ENCODE data around the gene MACROD2.

The MACROD2 gene

GRCh38 chr20:14113416-14113815 lies 118.1 kb downstream of the MACROD2 start:
- no peak overlapping the region for H3K4me3 Mint-ChIP-seq
- H3K27me3 Mint-ChIP-seq (ENCODE audit: low read depth), result no peaks in the 10 kb centered on the region
- H3K9me3 Mint-ChIP-seq, result peaks cover 13% of the 10 kb centered on the region
- H3K36me3 Mint-ChIP-seq (ENCODE audit: low read depth), result no peaks in the 10 kb centered on the region
- H3K4me1 Mint-ChIP-seq (ENCODE audit: low read depth), result no peaks in the 10 kb centered on the region
- H3K27ac Mint-ChIP-seq, result no peak overlapping the region

DNA sequence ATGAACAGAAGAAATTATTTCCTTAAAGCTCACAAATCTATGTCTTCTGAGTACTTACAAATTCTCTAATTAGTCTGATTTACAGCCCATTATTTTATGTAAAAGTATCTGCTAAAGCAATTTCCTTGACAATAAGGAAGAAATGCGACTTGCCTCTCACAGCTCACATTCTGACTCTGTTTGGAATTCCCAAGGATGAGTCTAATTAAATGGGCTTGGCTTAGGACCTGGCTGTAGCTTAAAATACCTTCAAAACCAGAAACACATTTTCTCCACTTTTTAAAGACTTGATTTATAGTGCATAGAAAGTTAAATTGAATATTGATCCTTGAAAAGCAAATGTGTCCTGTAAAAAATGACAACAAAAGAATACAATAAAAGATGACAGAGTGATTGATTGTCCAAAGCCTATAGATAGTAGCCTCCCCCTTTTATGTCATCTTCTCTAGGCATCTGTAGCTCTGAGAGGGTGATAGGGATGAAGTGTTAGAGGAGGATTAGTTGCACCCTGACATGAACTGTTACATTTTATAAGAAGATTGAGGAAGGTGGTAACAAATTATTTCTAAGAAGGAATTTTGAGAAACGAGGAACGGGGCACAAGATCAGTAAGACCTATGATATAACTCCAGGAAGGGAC lies 118.9 kb downstream of the MACROD2 start:
- no peaks in the 10 kb centered on the region for H3K27me3 Mint-ChIP-seq (ENCODE audit: low read depth)
- no peak overlapping the region for H3K4me3 Mint-ChIP-seq
- H3K4me1 Mint-ChIP-seq (ENCODE audit: low read depth), result no peaks in the 10 kb centered on the region
- no peaks in the 10 kb centered on the region for H3K36me3 Mint-ChIP-seq (ENCODE audit: low read depth)
- peaks cover 13% of the 10 kb centered on the region for H3K9me3 Mint-ChIP-seq
- no peak overlapping the region for H3K27ac Mint-ChIP-seq

- Mint-ChIP-seq H3K27ac (no peak overlapping the region), H3K4me1 (ENCODE audit: low read depth) (no peaks in the 10 kb centered on the region), H3K4me3 (no peak overlapping the region), H3K9me3 (peaks cover 9% of the 10 kb centered on the region), H3K36me3 (ENCODE audit: low read depth) (no peaks in the 10 kb centered on the region), H3K27me3 (ENCODE audit: low read depth) (no peaks in the 10 kb centered on the region)
These were observed 120.7 kb downstream of the MACROD2 start for GRCh38 chr20:14116037-14116436.

DNA sequence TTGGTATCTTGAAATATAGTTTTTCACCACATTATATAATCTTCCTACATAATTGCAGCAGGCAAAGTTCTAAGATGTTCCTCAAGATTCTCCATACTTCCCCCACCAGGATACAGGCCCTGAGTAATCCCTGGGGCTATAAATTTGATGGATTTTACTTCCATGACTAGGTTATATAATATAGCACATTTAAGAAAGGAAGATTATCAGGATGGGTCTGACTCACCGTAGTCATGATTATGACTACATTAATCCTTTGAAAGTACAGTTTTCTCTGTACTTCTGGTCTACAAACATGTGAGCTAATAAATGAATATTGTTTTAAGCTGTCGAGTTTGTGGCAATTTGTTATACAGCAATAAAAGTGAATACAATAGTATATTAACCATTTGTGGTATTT lies 122.5 kb downstream of the MACROD2 start:
- peaks cover 4% of the 10 kb centered on the region for H3K9me3 Mint-ChIP-seq

GRCh38 chr20:14126856-14127255 lies 131.5 kb downstream of the MACROD2 start:
- no peak overlapping the region for H3K4me3 Mint-ChIP-seq
- no peaks in the 10 kb centered on the region for H3K9me3 Mint-ChIP-seq
- H3K27me3 Mint-ChIP-seq (ENCODE audit: low read depth), result no peaks in the 10 kb centered on the region
- H3K27ac Mint-ChIP-seq, result no peak overlapping the region
- no peaks in the 10 kb centered on the region for H3K4me1 Mint-ChIP-seq (ENCODE audit: low read depth)
- no peaks in the 10 kb centered on the region for H3K36me3 Mint-ChIP-seq (ENCODE audit: low read depth)

More for the DNA sequence above, 122.5 kb downstream of the MACROD2 start:
- Mint-ChIP-seq H3K27ac (no peak overlapping the region), H3K36me3 (ENCODE audit: low read depth) (no peaks in the 10 kb centered on the region), H3K4me1 (ENCODE audit: low read depth) (no peaks in the 10 kb centered on the region), H3K27me3 (ENCODE audit: low read depth) (no peaks in the 10 kb centered on the region), H3K4me3 (no peak overlapping the region)

GRCh38 chr20:14127514-14128223 lies 132.4 kb downstream of the MACROD2 start:
- Mint-ChIP-seq H3K27ac (no peak overlapping the region), H3K27me3 (ENCODE audit: low read depth) (no peaks in the 10 kb centered on the region), H3K9me3 (no peaks in the 10 kb centered on the region), H3K36me3 (ENCODE audit: low read depth) (no peaks in the 10 kb centered on the region), H3K4me3 (no peak overlapping the region), H3K4me1 (ENCODE audit: low read depth) (no peaks in the 10 kb centered on the region)

DNA sequence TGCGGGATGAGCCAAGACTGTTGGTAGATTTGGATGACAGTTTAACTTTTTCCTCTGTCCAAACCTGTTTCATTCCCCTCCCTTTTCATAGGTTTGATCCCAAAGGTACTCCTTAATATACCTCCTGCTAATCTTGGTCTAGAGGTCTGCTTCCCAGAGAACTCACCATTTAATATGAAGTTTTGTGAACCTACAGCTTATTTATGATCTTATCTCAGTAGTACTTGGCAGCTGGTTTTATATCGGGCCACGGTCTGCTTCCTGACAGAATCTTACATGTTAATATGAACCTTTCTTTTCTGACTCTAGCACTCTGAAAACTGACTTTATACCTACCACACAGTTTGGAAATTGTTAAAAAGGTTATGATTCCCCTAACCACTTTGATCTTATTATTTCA lies 138.7 kb downstream of the MACROD2 start:
- no peak overlapping the region for H3K27ac Mint-ChIP-seq
- no peaks in the 10 kb centered on the region for H3K4me1 Mint-ChIP-seq (ENCODE audit: low read depth)
- no peaks in the 10 kb centered on the region for H3K27me3 Mint-ChIP-seq (ENCODE audit: low read depth)
- H3K4me3 Mint-ChIP-seq, result no peak overlapping the region
- no peaks in the 10 kb centered on the region for H3K9me3 Mint-ChIP-seq
- H3K36me3 Mint-ChIP-seq (ENCODE audit: low read depth), result no peaks in the 10 kb centered on the region

DNA sequence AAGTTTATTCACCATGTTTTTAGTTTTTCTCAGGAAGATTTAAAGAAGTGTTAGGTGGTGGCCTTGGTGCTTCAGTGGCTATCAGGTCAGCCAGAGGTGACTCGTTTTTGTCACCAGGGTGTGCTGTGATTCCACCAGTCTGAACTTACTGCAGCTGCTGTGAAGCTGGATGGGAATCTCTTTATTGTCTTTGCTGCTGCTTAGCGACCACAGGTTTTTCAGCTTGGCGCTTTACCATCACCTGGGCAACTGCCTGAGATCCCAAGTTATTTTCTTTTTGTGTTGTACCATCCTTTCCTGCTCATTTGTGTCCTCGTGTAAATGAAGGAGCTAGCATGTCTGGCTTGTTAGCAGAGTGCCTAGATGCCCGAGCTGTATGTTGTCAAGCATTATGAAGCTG lies 146.9 kb downstream of the MACROD2 start:
- Mint-ChIP-seq H3K9me3 (no peaks in the 10 kb centered on the region), H3K4me1 (ENCODE audit: low read depth) (no peaks in the 10 kb centered on the region), H3K27ac (no peak overlapping the region), H3K27me3 (ENCODE audit: low read depth) (no peaks in the 10 kb centered on the region), H3K4me3 (no peak overlapping the region), H3K36me3 (ENCODE audit: low read depth) (no peaks in the 10 kb centered on the region)

GRCh38 chr20:14142964-14143627 lies 147.8 kb downstream of the MACROD2 start:
- H3K27ac Mint-ChIP-seq, result no peak overlapping the region
- no peaks in the 10 kb centered on the region for H3K9me3 Mint-ChIP-seq
- no peaks in the 10 kb centered on the region for H3K36me3 Mint-ChIP-seq (ENCODE audit: low read depth)
- H3K4me3 Mint-ChIP-seq, result no peak overlapping the region
- no peaks in the 10 kb centered on the region for H3K27me3 Mint-ChIP-seq (ENCODE audit: low read depth)
- H3K4me1 Mint-ChIP-seq (ENCODE audit: low read depth), result no peaks in the 10 kb centered on the region

DNA sequence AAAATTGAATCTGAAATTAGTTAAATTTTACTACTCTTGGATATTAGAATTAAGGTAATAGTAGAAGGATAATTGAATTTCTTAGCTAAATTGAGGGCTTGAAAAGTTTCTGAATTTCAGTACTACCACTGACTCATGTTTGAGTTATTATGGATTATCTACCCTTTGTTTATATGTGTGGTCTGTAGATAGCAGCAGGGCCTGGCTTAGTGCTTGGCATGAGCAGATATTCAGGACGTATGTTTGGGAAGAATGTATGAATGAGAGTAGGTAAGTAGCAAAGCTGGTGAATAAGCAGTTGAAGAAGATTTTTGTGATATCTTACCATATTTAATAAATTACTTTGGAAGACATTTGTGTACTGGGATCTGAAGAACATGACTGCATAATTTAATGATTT lies 152.7 kb downstream of the MACROD2 start:
- Mint-ChIP-seq H3K9me3 (no peaks in the 10 kb centered on the region), H3K27me3 (ENCODE audit: low read depth) (no peaks in the 10 kb centered on the region), H3K27ac (no peak overlapping the region), H3K4me3 (no peak overlapping the region), H3K36me3 (ENCODE audit: low read depth) (no peaks in the 10 kb centered on the region), H3K4me1 (ENCODE audit: low read depth) (no peaks in the 10 kb centered on the region)

- Mint-ChIP-seq H3K4me3 (no peak overlapping the region), H3K27ac (no peak overlapping the region), H3K9me3 (peaks cover 18% of the 10 kb centered on the region), H3K36me3 (ENCODE audit: low read depth) (no peaks in the 10 kb centered on the region), H3K4me1 (ENCODE audit: low read depth) (no peaks in the 10 kb centered on the region), H3K27me3 (ENCODE audit: low read depth) (no peaks in the 10 kb centered on the region)
These were observed 160.0 kb downstream of the MACROD2 start for GRCh38 chr20:14155361-14155760.

- no peak overlapping the region for H3K27ac Mint-ChIP-seq
- peaks cover 16% of the 10 kb centered on the region for H3K9me3 Mint-ChIP-seq
- H3K4me3 Mint-ChIP-seq, result no peak overlapping the region
- no peaks in the 10 kb centered on the region for H3K36me3 Mint-ChIP-seq (ENCODE audit: low read depth)
- no peaks in the 10 kb centered on the region for H3K4me1 Mint-ChIP-seq (ENCODE audit: low read depth)
- no peaks in the 10 kb centered on the region for H3K27me3 Mint-ChIP-seq (ENCODE audit: low read depth)
These were observed 183.2 kb downstream of the MACROD2 start for GRCh38 chr20:14178528-14178927.

GRCh38 chr20:14178952-14179351 lies 183.6 kb downstream of the MACROD2 start:
- H3K36me3 Mint-ChIP-seq (ENCODE audit: low read depth), result no peaks in the 10 kb centered on the region
- H3K27ac Mint-ChIP-seq, result no peak overlapping the region
- H3K9me3 Mint-ChIP-seq, result peaks cover 11% of the 10 kb centered on the region
- no peak overlapping the region for H3K4me3 Mint-ChIP-seq
- H3K27me3 Mint-ChIP-seq (ENCODE audit: low read depth), result no peaks in the 10 kb centered on the region
- no peaks in the 10 kb centered on the region for H3K4me1 Mint-ChIP-seq (ENCODE audit: low read depth)

GRCh38 chr20:14189794-14190402 lies 194.6 kb downstream of the MACROD2 start:
- Mint-ChIP-seq H3K27ac (no peak overlapping the region), H3K36me3 (ENCODE audit: low read depth) (no peaks in the 10 kb centered on the region), H3K27me3 (ENCODE audit: low read depth) (no peaks in the 10 kb centered on the region), H3K4me3 (no peak overlapping the region), H3K4me1 (ENCODE audit: low read depth) (no peaks in the 10 kb centered on the region), H3K9me3 (no peaks in the 10 kb centered on the region)

DNA sequence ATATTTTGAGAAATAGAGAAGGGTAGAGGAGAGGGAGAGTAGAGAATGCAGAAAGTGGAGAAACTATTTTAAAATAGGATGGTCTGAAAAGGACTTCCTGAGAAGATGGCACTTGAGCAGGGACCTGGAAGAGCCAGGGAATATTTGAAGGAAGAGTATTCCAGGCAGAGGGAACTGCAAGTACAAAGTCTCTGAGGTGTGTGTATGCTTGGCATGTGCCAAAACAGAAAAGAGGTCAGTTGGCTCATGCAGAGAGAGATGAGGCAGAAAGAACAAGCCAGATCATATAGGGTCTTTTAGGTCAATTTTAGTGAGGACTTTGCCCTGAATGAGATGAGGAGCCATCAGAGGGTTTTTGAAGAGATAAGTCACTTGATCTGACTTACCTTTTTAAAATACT lies 196.2 kb downstream of the MACROD2 start:
- Mint-ChIP-seq H3K9me3 (no peaks in the 10 kb centered on the region), H3K36me3 (ENCODE audit: low read depth) (no peaks in the 10 kb centered on the region), H3K27ac (no peak overlapping the region), H3K4me3 (no peak overlapping the region), H3K27me3 (ENCODE audit: low read depth) (no peaks in the 10 kb centered on the region), H3K4me1 (ENCODE audit: low read depth) (no peaks in the 10 kb centered on the region)
